ENCODE results near the gene CYP3A7.

- TF ChIP-seq CTCF (IDR thresholded peaks at IDR 0.05), result no peak
- no peak for TF ChIP-seq NR1H2 (CRISPR knock-in tag; IDR thresholded peaks at IDR 0.05)
- TF ChIP-seq MAX (CRISPR knock-in tag; IDR thresholded peaks at IDR 0.05), result no peak
- TF ChIP-seq STAT6 (CRISPR knock-in tag; conservative IDR thresholded peaks at IDR 0.05; ENCODE audit: low read depth), result no peak
- TF ChIP-seq IRF1 (CRISPR knock-in tag; IDR thresholded peaks at IDR 0.05), result no peak
- no peak for TF ChIP-seq ZNF263 (CRISPR knock-in tag; IDR thresholded peaks at IDR 0.05; ENCODE audit: low read depth)
- TF ChIP-seq FOXJ3 (CRISPR knock-in tag; IDR thresholded peaks at IDR 0.05; ENCODE audit: borderline replicate concordance), result no peak
- TF ChIP-seq JAZF1 (CRISPR knock-in tag; IDR thresholded peaks at IDR 0.05), result no peak
- no peak for TF ChIP-seq JUN (CRISPR knock-in tag; IDR thresholded peaks at IDR 0.05)
- TF ChIP-seq TCF7 (CRISPR knock-in tag; IDR thresholded peaks at IDR 0.05; ENCODE audit: low read depth), result no peak
- TF ChIP-seq E2F4 (CRISPR knock-in tag; IDR thresholded peaks at IDR 0.05; ENCODE audit: borderline replicate concordance, low read depth), result no peak
Measured at GRCh38 chr7:99674995-99675742, 59.8 kb downstream of the CYP3A7 start.

All from WTC11 (cell line).